ENCODE data around the gene SYCP2L. TPM values are rescaled to one million over a fixed set of nuclear protein-coding genes. Genes with fewer than 3 reads are reported as not detected.

The SYCP2L gene
- total RNA-seq, 1 experiment from 2014 or later = 9.7 TPM

GRCh38 chr6:11011787-11012234 lies 125.0 kb downstream of the SYCP2L start:
- Histone ChIP-seq H3K36me3 (ENCODE audit: insufficient read depth, low read length, poor library complexity, severe bottlenecking) (no peaks in the 10 kb centered on the region), H3K9me3 (ENCODE audit: low read depth, low read length, poor library complexity, severe bottlenecking) (no peaks in the 10 kb centered on the region), H3K27ac (ENCODE audit: low read depth, low read length, poor library complexity, severe bottlenecking) (no peak overlapping the region), H3K27me3 (replicated peaks; ENCODE audit: insufficient read depth, low read depth, low read length, poor library complexity) (no peaks in the 10 kb centered on the region), H3K4me1 (ENCODE audit: insufficient read depth, low read length, poor library complexity, severe bottlenecking) (peaks cover 8% of the 10 kb centered on the region), H3K4me3 (ENCODE audit: low read depth, low read length, poor library complexity, severe bottlenecking) (no peak overlapping the region)
- POLR2A ChIA-PET (ENCODE audit: low non-redundant PET) = no interaction called here
- intact Hi-C loops (cut with micrococcal nuclease; ENCODE audit: unreplicated experiment) = no loop called here
- TF ChIP-seq EZH2 (IDR thresholded peaks at IDR 0.05; ENCODE audit: borderline replicate concordance, low read depth, low read length, poor library complexity, severe bottlenecking) (no peak), CTCF (conservative IDR thresholded peaks at IDR 0.05; ENCODE audit: low read depth, low read length) (no peak)
- no TSS peak for BruUV-seq (replicated peaks)
- CTCF ChIA-PET = interaction anchor here (0.9 kb wide), 1 partner anchor 57 kb away, joined by 3 read pairs; no protein-coding TSS in a partner anchor
- no peak for DNase-seq (ENCODE audit: low spot score)

GRCh38 chr6:11012295-11012754 lies 125.5 kb downstream of the SYCP2L start:
- CTCF ChIA-PET = interaction anchor here (0.9 kb wide), 1 partner anchor 58 kb away, joined by 3 read pairs; no protein-coding TSS in a partner anchor
- Histone ChIP-seq H3K36me3 (ENCODE audit: insufficient read depth, low read length, poor library complexity, severe bottlenecking) (no peaks in the 10 kb centered on the region), H3K27me3 (replicated peaks; ENCODE audit: insufficient read depth, low read depth, low read length, poor library complexity) (no peaks in the 10 kb centered on the region), H3K4me3 (ENCODE audit: low read depth, low read length, poor library complexity, severe bottlenecking) (no peak overlapping the region), H3K9me3 (ENCODE audit: low read depth, low read length, poor library complexity, severe bottlenecking) (no peaks in the 10 kb centered on the region), H3K27ac (ENCODE audit: low read depth, low read length, poor library complexity, severe bottlenecking) (no peak overlapping the region), H3K4me1 (ENCODE audit: insufficient read depth, low read length, poor library complexity, severe bottlenecking) (peaks cover 8% of the 10 kb centered on the region)
- no peak for TF ChIP-seq CTCF (conservative IDR thresholded peaks at IDR 0.05; ENCODE audit: low read depth, low read length)
- TF ChIP-seq EZH2 (IDR thresholded peaks at IDR 0.05; ENCODE audit: borderline replicate concordance, low read depth, low read length, poor library complexity, severe bottlenecking) = no peak
- intact Hi-C loops (cut with micrococcal nuclease; ENCODE audit: unreplicated experiment) = no loop called here
- DNase-seq (ENCODE audit: low spot score) = no peak
- POLR2A ChIA-PET (ENCODE audit: low non-redundant PET) = no interaction called here
- no TSS peak for BruUV-seq (replicated peaks)

GRCh38 chr6:11012976-11013720 lies 126.3 kb downstream of the SYCP2L start:
- TF ChIP-seq EZH2 (IDR thresholded peaks at IDR 0.05; ENCODE audit: borderline replicate concordance, low read depth, low read length, poor library complexity, severe bottlenecking) (no peak), CTCF (conservative IDR thresholded peaks at IDR 0.05; ENCODE audit: low read depth, low read length) (no peak)
- CTCF ChIA-PET = no interaction called here
- Histone ChIP-seq H3K27ac (ENCODE audit: low read depth, low read length, poor library complexity, severe bottlenecking) (no peak overlapping the region), H3K9me3 (ENCODE audit: low read depth, low read length, poor library complexity, severe bottlenecking) (no peaks in the 10 kb centered on the region), H3K4me3 (ENCODE audit: low read depth, low read length, poor library complexity, severe bottlenecking) (no peak overlapping the region), H3K27me3 (replicated peaks; ENCODE audit: insufficient read depth, low read depth, low read length, poor library complexity) (no peaks in the 10 kb centered on the region), H3K36me3 (ENCODE audit: insufficient read depth, low read length, poor library complexity, severe bottlenecking) (no peaks in the 10 kb centered on the region), H3K4me1 (ENCODE audit: insufficient read depth, low read length, poor library complexity, severe bottlenecking) (peaks cover 8% of the 10 kb centered on the region)
- DNase-seq (ENCODE audit: low spot score) = no peak
- intact Hi-C loops (cut with micrococcal nuclease; ENCODE audit: unreplicated experiment) = no loop called here
- POLR2A ChIA-PET (ENCODE audit: low non-redundant PET) = no interaction called here
- no TSS peak for BruUV-seq (replicated peaks)

Data from A673 (cell line).